ENCODE measurements around the gene PKD1L1.

DNA sequence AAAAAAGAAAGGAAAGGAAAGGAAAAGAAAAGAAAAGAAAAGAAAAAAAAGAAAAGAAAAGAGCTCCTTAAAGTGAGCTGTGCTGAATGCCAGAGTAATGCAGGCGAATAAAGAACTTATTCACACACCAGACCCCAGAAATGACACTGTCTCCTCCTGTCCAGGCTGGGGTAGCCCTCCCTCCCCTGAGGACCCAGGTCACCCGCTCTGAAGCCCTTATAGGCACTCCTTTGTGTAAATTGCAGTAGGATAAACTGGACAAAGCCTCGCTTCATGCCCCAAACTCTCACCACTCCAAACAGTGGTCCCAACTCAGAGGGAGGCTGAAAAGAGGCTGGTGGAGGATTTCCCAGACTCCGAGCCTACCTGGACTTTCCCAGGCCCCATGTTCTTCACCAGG, 46.3 kb downstream of the PKD1L1 start:
- TF ChIP-seq TCF4 (CRISPR knock-in tag; IDR thresholded peaks at IDR 0.05; ENCODE audit: borderline replicate concordance) (no peak), POU6F1 (CRISPR knock-in tag; IDR thresholded peaks at IDR 0.05; ENCODE audit: borderline replicate concordance, low read depth) (no peak), ZFP30 (CRISPR knock-in tag; IDR thresholded peaks at IDR 0.05) (no peak), ARNTL (CRISPR knock-in tag; IDR thresholded peaks at IDR 0.05; ENCODE audit: borderline replicate concordance, low read depth) (no peak), ZFP3 (CRISPR knock-in tag; IDR thresholded peaks at IDR 0.05) (no peak), RARB (CRISPR knock-in tag; IDR thresholded peaks at IDR 0.05) (no peak), TOX (CRISPR knock-in tag; IDR thresholded peaks at IDR 0.05; ENCODE audit: borderline replicate concordance) (no peak), ZNF565 (CRISPR knock-in tag; conservative IDR thresholded peaks at IDR 0.05; ENCODE audit: low read depth) (no peak), CSRNP3 (CRISPR knock-in tag; IDR thresholded peaks at IDR 0.05) (no peak), ESRRG (CRISPR knock-in tag; IDR thresholded peaks at IDR 0.05) (no peak)
- TF ChIP-seq, protein P1, sequence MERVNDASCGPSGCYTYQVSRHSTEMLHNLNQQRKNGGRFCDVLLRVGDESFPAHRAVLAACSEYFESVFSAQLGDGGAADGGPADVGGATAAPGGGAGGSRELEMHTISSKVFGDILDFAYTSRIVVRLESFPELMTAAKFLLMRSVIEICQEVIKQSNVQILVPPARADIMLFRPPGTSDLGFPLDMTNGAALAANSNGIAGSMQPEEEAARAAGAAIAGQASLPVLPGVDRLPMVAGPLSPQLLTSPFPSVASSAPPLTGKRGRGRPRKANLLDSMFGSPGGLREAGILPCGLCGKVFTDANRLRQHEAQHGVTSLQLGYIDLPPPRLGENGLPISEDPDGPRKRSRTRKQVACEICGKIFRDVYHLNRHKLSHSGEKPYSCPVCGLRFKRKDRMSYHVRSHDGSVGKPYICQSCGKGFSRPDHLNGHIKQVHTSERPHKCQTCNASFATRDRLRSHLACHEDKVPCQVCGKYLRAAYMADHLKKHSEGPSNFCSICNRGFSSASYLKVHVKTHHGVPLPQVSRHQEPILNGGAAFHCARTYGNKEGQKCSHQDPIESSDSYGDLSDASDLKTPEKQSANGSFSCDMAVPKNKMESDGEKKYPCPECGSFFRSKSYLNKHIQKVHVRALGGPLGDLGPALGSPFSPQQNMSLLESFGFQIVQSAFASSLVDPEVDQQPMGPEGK (CRISPR knock-in tag; IDR thresholded peaks at IDR 0.05; ENCODE audit: borderline replicate concordance), result no peak
